Activated T-helper 2 cell treated with anti-CD3 and anti-CD28 coated beads, Interferon-gamma antibody, Interleukin-2, Interleukin-4, amounts not matched to agents 10 μg/mL and 5 μg/mL and 100 μg/mL, durations not matched to agents 14 hours and 24 hours and 36 hours (primary cell): Measurements from ENCODE around the gene CCDC171. TPM values are rescaled to one million over a fixed set of nuclear protein-coding genes. Genes with fewer than 3 reads are reported as not detected.
"Not testable (repeated sequence)": the region's sequence is repeated elsewhere in the genome, so short reads cannot be mapped to it uniquely, and the experiment has no call there.

ENCODE experiments used
- DNase-seq: peaks from one replicate; pipeline ENCODE4 v3.0.0; 2021; ENCODE audit warnings: low spot score
- H3K27ac Mint-ChIP-seq: one replicate; pipeline ENCODE4 v1.8.0; 2021; ENCODE audit warnings: mixed read lengths
- H3K27me3 Mint-ChIP-seq: one replicate; pipeline ENCODE4 v1.8.0; 2021; ENCODE audit warnings: low read depth, mixed read lengths
- H3K36me3 Mint-ChIP-seq: one replicate; pipeline ENCODE4 v1.8.0; 2021; ENCODE audit warnings: low read depth, mixed read lengths
- H3K4me1 Mint-ChIP-seq: one replicate; pipeline ENCODE4 v1.8.0; 2021; ENCODE audit warnings: low read depth, mixed read lengths
- H3K4me3 Mint-ChIP-seq: one replicate; pipeline ENCODE4 v1.8.0; 2021; ENCODE audit warnings: low read depth, mild to moderate bottlenecking, moderate library complexity, mixed read lengths
- H3K9me3 Mint-ChIP-seq: one replicate; pipeline ENCODE4 v1.8.0; 2021; ENCODE audit warnings: mixed read lengths
- intact Hi-C: fragments of 100-400 bp; cut with micrococcal nuclease; formaldehyde crosslinking; loops from one replicate; pipeline ENCODE4 v1.15.1; 2023
- total RNA-seq: library from RNA; stranded (reverse); gene quantifications from 2 replicates; pipeline ENCODE4 v1.2.3, GENCODE V29; 2022

Gene CCDC171
- total RNA-seq, 1 donor from 2014 or later: 1.8 TPM

DNA sequence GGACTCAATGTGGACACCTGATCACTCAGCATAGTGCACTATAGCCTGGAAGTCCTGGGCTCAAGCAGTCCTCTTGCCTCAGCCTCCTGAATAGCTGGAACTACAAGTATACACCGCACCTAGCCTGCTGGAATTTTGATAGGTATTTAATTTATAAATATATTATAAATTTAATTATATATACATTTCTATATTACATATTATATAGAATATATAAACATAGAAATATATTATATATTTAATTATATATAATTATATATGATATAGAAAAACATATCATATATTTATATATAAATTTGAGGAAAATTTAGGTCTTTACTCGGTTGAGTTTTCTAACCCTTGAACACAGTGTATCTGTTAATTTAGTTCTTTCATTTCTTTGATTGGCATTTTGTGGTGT, 26.9 kb upstream of the CCDC171 start:
- Mint-ChIP-seq H3K9me3 (no peaks in the 10 kb centered on the region), H3K27me3 (peaks cover 9% of the 10 kb centered on the region), H3K27ac (no peak overlapping the region), H3K36me3 (no peaks in the 10 kb centered on the region), H3K4me1 (peaks cover 6% of the 10 kb centered on the region), H3K4me3 (no peak overlapping the region)
- intact Hi-C loops: no loop called here
- no peak for DNase-seq

DNA sequence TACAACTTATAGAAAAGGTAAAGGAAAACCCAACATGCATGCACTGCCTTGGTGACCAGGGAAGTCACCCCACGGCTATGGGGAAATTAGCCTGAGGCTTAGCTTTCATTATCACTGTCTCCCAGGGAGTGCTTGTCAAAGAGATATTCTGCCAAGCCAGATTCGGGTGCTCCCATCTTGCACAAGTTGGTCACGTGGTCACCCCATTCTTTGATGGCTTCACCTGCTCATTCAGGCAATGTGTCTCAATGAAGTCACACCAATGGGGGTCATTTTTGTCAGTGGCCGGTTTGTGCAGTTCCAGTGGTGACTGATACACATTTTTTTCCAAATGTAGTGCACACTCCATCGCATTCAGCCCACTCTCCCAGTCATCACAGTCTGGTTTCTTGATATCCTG, 25.8 kb upstream of the CCDC171 start:
- H3K4me3 Mint-ChIP-seq, intact Hi-C loops, H3K9me3 Mint-ChIP-seq, H3K36me3 Mint-ChIP-seq, H3K27ac Mint-ChIP-seq, H3K27me3 Mint-ChIP-seq, DNase-seq, H3K4me1 Mint-ChIP-seq: not testable (repeated sequence)

DNA sequence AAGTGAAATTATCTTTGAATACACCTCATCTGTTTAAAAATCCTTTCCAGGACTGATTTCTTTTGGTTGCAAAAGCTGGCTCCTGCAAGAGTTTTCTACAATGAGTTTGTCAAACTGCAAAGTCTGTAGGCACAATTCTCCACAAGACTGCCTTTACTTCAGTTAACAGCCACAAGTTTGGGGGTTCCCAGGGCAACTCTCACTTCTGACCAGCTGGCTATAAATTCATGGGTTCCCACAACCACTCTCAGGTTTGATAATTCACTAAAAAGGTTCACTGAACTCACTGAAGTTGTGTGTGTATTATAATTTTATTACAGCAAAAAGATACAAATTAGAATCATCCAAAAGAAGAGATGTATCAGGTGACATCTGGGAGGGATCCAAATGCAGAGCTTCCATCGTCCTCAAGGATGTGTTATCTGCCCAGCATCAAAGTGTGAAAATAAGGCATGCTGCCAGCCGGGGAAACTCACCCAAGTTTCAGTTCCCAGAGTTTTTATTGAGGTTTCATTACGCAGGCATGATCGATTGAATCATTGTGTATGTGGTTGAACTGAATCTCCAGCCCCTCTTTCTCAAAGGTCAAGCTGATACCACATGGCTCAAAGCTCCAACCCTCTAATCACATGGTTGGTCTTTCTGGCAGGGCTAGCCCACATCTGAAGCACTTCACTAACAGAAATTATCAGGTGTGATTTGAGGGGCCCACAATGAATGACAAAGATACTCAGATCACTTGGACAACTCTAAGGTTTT, 23.1 kb upstream of the CCDC171 start:
- intact Hi-C loops: loop anchor here (2.0 to 5.0 kb wide), 3 partner anchors 19 to 317 kb away; partner anchors contain the start of genes PSIP1 and SNAPC3
- DNase-seq: no peak
- peaks cover 10% of the 10 kb centered on the region for H3K4me1 Mint-ChIP-seq
- peaks cover 5% of the 10 kb centered on the region for H3K27me3 Mint-ChIP-seq
- H3K36me3 Mint-ChIP-seq: no peaks in the 10 kb centered on the region
- H3K9me3 Mint-ChIP-seq: no peaks in the 10 kb centered on the region
- no peak overlapping the region for H3K27ac Mint-ChIP-seq
- no peak overlapping the region for H3K4me3 Mint-ChIP-seq

DNA sequence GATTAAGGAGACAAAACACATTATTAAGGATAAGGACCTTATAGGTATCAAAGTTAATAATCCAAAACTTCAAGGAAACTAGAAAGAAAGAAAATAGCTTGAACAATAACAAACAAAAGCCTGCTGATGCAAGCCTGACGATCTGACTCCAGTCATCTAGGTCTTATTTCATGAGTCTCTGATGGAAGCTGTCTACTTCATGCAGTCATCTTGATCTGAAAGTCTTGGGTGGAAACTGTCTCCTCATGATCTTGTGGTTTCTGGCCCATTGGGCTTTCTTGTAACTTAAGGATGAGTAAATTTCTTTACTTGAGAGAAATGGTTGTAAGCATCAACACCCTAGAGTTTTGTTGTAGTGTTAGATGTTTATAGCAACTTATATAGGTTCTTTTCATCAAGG, 21.5 kb upstream of the CCDC171 start:
- intact Hi-C loops: loop anchor here (2.0 to 5.0 kb wide), 3 partner anchors 21 to 319 kb away; partner anchors contain the start of genes PSIP1 and SNAPC3
- Mint-ChIP-seq H3K9me3 (no peaks in the 10 kb centered on the region), H3K4me3 (no peak overlapping the region), H3K36me3 (no peaks in the 10 kb centered on the region), H3K4me1 (peaks cover 10% of the 10 kb centered on the region), H3K27ac (no peak overlapping the region), H3K27me3 (no peaks in the 10 kb centered on the region)
- DNase-seq: no peak

DNA sequence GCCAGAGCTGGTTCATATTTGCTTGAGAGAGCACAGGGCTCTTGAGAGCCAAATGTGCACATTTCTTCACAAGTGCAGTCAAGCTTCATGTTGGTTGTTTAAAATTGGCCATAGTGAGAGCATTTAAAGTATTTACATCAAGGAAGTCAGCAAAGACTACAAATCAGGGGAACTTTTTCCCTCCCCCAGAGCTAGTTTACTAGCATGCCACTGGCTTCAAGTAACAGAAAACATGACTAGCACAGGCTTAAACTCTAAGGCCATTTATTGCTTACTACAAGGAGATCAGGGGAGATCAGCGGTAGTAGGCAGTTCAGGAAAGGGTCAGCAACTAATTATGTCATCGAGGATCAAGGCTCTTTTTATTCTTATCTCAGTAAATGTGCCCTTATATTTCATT, 11.0 kb upstream of the CCDC171 start:
- Mint-ChIP-seq H3K9me3 (no peaks in the 10 kb centered on the region), H3K27me3 (peaks cover 14% of the 10 kb centered on the region), H3K36me3 (no peaks in the 10 kb centered on the region), H3K4me1 (no peaks in the 10 kb centered on the region), H3K27ac (no peak overlapping the region), H3K4me3 (no peak overlapping the region)
- no peak for DNase-seq
- intact Hi-C loops: no loop called here

DNA sequence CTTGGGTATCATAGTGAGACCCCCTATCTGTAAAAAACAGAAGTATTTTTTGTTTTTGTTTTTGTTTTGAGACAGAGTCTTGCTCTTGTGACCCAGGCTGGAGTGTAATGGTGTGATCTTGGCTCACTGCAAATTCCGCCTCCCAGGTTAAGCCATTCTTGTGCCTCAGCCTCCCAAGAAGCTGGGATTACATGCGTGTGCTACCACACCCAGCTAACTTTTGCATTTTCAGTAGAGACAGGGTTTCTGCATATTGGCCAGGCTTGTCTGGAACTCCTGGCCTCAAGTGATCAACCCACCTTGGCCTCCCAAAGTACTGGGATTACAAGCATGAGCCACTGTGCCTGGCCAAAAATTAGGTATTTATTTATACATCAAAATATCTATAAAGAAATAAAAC, 10.2 kb upstream of the CCDC171 start:
- no peaks in the 10 kb centered on the region for H3K9me3 Mint-ChIP-seq
- H3K4me1 Mint-ChIP-seq: no peaks in the 10 kb centered on the region
- no peak overlapping the region for H3K27ac Mint-ChIP-seq
- intact Hi-C loops: no loop called here
- no peak for DNase-seq
- H3K4me3 Mint-ChIP-seq: no peak overlapping the region
- peaks cover 14% of the 10 kb centered on the region for H3K27me3 Mint-ChIP-seq
- H3K36me3 Mint-ChIP-seq: no peaks in the 10 kb centered on the region

DNA sequence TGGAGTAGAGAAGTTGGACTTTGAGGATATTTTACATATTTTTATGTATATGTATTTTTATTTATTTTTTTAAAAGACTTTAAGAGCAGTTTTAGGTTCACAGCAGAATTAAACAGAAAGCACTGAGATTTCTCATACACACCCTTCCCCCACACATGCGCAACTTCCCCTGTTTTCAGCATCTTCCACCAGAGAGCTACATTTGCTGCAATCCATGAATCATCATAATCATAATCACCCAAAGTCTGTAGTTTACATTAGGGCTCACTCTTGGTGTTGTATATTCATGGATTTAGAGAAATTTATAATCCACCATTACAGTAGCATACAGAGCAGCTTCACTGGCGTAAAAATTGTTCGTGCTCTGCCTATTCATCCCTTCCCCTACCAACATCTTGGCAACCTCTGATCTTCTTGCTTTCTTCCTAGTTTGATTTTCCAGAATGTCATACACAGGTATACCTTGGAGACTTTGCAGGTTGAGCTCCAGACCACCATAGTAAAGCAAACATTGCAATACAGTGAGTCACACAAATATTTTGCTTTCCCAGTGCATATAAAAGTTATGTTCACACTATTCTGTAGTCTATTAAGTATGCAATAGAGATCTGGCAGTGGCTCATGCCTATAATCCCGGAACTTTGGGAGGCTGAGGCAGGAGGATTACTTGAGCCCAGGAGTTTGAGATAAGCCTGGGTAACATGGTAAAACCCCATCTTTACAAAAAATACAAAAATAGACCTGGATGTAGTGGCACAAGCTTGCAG, 9.6 kb upstream of the CCDC171 start:
- Mint-ChIP-seq H3K27me3 (peaks cover 14% of the 10 kb centered on the region), H3K27ac (no peak overlapping the region), H3K4me1 (no peaks in the 10 kb centered on the region), H3K9me3 (no peaks in the 10 kb centered on the region), H3K36me3 (no peaks in the 10 kb centered on the region), H3K4me3 (no peak overlapping the region)
- no peak for DNase-seq
- intact Hi-C loops: no loop called here

DNA sequence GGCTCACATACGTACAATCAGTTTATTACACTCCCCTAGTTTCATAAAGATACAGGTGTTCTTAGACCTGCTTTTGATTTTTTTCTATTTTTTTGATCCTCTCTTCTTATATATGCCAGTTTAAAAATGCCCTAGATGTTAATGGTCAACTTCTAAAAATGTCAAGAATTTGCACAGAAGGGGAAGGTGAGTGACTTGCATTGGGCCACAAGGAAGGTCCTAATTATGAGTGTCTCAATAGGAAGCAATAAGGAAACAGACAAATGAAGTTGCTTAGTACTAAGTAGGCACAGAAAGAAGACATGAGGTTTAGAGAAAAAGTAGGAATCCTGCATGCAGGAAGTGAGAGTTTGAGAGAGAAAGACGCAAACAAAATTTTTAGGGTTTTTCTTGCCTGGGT, 3.2 kb upstream of the CCDC171 start:
- H3K4me3 Mint-ChIP-seq: no peak overlapping the region
- H3K4me1 Mint-ChIP-seq: peaks cover 9% of the 10 kb centered on the region
- no peak for DNase-seq
- no peaks in the 10 kb centered on the region for H3K36me3 Mint-ChIP-seq
- H3K27me3 Mint-ChIP-seq: peaks cover 14% of the 10 kb centered on the region
- H3K27ac Mint-ChIP-seq: no peak overlapping the region
- H3K9me3 Mint-ChIP-seq: no peaks in the 10 kb centered on the region
- intact Hi-C loops: loop anchor here (5.0 to 10.0 kb wide), 2 partner anchors 252 to 1225 kb away; no protein-coding TSS in a partner anchor

DNA sequence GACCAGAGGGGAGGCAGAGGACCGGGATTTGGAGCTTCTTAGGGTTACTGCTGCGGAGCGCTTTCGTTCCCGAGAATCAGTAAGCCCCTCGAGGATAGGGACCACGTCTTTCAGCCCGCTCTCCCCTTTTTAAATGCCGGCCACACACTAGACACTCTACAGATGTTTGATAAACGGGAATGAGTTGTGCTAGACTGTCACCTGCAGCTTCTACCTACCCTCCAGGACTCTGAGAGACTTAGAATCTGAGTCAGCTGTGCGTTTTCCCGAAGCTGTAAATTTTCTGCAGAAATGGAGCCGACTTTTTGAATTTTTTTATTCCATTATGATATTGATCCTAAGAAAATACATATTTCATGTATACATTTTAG, 670 bp downstream of the CCDC171 start:
- intact Hi-C loops: loop anchor here (2.0 to 10.0 kb wide), 3 partner anchors 131 to 1229 kb away; partner anchors contain the start of gene SNAPC3
- Mint-ChIP-seq H3K9me3 (no peaks in the 10 kb centered on the region), H3K36me3 (no peaks in the 10 kb centered on the region), H3K4me3 (peak overlapping the region; percentile 87), H3K4me1 (peaks cover 9% of the 10 kb centered on the region), H3K27ac (no peak overlapping the region), H3K27me3 (peaks cover 18% of the 10 kb centered on the region)
- DNase-seq: no peak

DNA sequence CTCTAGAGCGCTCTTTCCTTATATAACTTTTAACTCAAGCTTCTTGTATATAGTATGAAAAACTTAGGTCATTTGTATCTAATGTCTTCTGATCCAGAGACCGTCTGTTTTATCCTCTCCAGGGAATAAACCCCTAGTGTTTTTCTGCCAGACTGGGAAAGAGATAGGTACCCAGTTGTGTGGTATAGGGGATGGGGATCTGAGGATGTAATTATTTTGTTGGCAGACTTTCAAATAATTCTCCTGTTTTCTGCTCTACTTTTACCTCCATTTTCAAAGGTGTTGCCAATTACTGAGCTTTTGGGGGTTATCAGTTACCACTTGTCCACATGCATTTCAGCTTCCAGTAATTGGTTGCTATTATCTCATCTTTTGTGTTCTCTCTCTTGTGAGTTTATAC, 17.9 kb downstream of the CCDC171 start:
- no peak overlapping the region for H3K27ac Mint-ChIP-seq
- DNase-seq: no peak
- H3K36me3 Mint-ChIP-seq: no peaks in the 10 kb centered on the region
- H3K4me3 Mint-ChIP-seq: no peak overlapping the region
- H3K4me1 Mint-ChIP-seq: no peaks in the 10 kb centered on the region
- intact Hi-C loops: no loop called here
- no peaks in the 10 kb centered on the region for H3K27me3 Mint-ChIP-seq
- H3K9me3 Mint-ChIP-seq: no peaks in the 10 kb centered on the region

DNA sequence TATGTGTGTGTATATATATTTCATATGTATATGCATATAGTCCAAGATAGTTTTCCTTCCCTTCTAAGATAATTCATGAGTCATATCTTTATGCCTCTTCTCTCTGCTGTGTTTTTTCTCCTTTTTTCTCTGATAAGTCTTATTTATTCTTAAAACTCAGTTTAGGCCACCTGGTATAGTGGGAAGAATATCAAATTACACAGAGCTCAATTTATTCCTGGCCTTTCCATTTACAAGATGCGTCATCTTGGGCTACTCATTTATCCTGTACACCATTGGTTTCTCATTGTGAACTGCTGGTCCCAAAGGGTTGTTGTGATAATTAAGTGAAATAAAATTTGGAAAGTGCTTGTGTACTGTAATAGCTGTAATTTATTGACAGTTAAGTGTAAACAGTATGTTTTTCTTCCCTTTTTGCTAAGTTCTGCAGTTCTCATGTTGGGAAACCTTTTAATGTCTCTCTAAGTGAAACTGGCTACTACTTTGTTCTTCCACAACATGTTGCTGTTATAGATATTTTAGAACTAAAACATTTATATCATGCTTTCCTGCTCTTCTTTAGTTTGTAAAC, 19.4 kb downstream of the CCDC171 start:
- H3K27me3 Mint-ChIP-seq: no peaks in the 10 kb centered on the region
- DNase-seq: no peak
- H3K4me3 Mint-ChIP-seq: no peak overlapping the region
- H3K27ac Mint-ChIP-seq: no peak overlapping the region
- intact Hi-C loops: no loop called here
- no peaks in the 10 kb centered on the region for H3K9me3 Mint-ChIP-seq
- H3K4me1 Mint-ChIP-seq: no peaks in the 10 kb centered on the region
- no peaks in the 10 kb centered on the region for H3K36me3 Mint-ChIP-seq

DNA sequence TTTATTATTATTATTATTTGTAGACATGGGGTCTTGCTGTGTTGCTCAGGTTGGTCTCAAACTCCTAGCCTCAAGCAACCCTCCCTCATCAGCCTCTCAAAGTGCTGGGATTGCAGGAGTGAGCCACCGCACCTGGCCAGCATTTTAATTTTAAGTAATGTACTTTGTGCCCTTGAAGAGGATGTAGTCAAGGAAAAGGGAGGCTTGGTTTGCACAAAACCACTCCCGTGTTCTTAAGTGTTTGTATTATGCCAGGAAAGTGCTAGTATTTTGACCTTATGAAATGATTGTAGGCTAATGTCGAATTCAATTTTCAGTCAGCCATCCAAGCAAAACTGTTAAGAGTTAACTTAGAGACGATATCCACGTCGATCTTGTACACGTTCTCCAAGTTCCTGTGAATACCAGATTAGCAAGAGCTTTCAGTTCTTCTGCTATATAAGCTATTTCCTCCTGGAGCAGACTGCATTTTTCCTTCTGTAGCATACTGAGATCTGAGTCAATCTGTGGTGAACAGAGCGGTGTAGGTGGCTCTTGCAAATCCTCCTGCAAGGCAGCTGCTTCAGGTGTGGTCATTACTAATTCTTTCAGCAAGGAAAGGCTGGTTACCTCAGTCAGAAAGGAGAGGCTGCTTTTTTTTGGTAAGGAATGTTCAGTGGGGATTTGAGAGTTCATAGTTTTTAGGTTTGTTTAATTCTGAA, 23.7 kb downstream of the CCDC171 start:
- no peak for DNase-seq
- H3K9me3 Mint-ChIP-seq: no peaks in the 10 kb centered on the region
- H3K4me3 Mint-ChIP-seq: no peak overlapping the region
- H3K27ac Mint-ChIP-seq: no peak overlapping the region
- intact Hi-C loops: no loop called here
- no peaks in the 10 kb centered on the region for H3K36me3 Mint-ChIP-seq
- H3K4me1 Mint-ChIP-seq: no peaks in the 10 kb centered on the region
- H3K27me3 Mint-ChIP-seq: no peaks in the 10 kb centered on the region
